Stimulated activated CD4-positive, alpha-beta T cell treated with anti-CD3 and anti-CD28 coated beads, Interleukin-12 subunit alpha, Interleukin-12 subunit beta, amount 100 ng/mL, for 48 hours (primary cell): Measurements from ENCODE around the gene NEURL1B.
"Not testable (repeated sequence)": the region's sequence is repeated elsewhere in the genome, so short reads cannot be mapped to it uniquely, and the experiment has no call there.

ENCODE experiments used
- DNase-seq, 3 donors: peaks; one replicate each; pipeline ENCODE4 v3.0.0-alpha.2; 2020; ENCODE audit warnings: low read depth in 2 of 3, low spot score in 1 of 3

Gene NEURL1B

GRCh38 chr5:172648013-172648381, 6.9 kb downstream of the NEURL1B start:
- no peak for DNase-seq

- no peak for DNase-seq
These were observed 7.7 kb downstream of the NEURL1B start for GRCh38 chr5:172648755-172649154.

GRCh38 chr5:172656496-172656895, 15.4 kb downstream of the NEURL1B start:
- DNase-seq, result not testable (repeated sequence)

GRCh38 chr5:172657524-172658233, 16.6 kb downstream of the NEURL1B start:
- not testable (repeated sequence) for DNase-seq

DNA sequence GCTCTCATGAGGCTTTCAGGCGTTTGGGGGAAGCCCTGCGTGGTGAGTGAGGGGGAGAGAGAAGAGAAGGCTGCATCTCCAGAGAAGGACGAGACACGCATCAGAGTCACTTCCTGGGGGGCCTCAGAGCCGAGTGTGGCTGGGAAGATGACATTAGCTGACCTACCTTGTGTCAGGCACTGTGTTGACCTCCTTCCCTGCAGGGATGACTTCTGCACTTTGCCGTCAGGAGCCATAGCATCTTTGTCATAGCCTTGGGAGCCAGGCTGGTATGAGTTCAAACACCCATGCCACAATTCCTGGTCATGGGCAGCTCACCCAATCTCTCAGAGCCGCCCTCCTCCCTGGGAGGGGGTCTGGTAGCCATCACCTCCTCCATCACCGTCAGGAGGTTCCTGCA, 17.3 kb downstream of the NEURL1B start:
- no peak for DNase-seq

- no peak for DNase-seq
These were observed 18.0 kb downstream of the NEURL1B start for GRCh38 chr5:172658961-172659501.

DNA sequence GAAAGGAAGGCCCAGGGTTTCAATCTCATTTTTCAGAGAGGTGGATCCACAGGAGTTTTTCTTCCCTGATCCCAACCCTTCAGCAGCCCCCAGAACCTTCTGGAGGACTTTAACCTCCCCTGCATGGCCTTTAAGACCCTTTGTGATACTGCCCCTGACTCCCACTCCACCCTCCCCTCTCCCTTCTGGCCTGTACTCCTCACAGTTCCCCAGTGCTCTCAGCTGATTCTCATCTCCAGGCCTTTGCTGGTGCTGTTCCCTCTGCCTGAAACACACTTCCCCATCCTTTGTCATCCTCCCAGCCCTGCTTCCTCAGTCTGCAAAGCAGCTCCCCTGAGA, 18.5 kb downstream of the NEURL1B start:
- DNase-seq, result no peak

GRCh38 chr5:172659909-172660628, 19.0 kb downstream of the NEURL1B start:
- DNase-seq, result no peak

DNA sequence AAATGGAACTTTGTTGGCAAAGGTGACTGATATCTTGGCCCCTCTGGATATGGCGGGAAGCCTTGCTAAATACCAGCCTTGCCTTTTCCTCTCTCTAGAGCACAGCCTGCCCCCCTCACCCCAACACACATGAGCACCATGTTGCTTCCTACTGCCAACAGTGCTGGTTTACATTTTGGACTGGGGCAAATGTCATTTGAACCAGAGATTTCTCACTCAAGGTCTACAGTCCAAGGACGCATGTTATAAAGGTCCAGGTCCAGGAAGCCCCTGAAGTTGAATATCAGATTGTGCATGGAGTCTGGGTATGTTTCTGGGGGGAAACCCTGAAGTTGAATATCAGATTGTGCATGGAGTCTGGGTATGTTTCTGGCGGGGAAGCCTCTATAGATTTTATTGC, 19.9 kb downstream of the NEURL1B start:
- DNase-seq, result no peak

GRCh38 chr5:172661526-172661925, 20.5 kb downstream of the NEURL1B start:
- DNase-seq, result no peak

- no peak for DNase-seq
These were observed 21.5 kb downstream of the NEURL1B start for GRCh38 chr5:172662596-172662995.

DNA sequence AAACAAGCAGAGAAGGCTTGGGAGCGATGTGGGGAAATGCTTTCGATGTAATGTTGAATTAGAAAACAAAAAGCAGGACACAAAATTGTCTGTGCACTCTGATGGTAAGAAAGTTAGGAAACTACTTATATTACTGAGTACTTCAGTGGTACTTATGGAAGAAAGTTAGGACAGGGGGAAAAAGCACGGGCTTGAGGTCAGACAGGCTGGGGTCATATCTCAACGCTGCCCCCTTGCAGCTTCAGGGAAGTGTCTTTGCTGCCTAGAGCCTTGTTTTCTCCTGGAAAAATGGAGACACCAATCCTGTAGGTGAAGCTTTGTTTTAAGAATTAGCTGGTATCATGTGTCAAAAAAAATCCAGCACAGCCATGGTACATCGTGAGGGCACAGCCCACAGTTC, 23.0 kb downstream of the NEURL1B start:
- DNase-seq, result no peak

GRCh38 chr5:172664681-172665541, 23.8 kb downstream of the NEURL1B start:
- no peak for DNase-seq

- DNase-seq, result no peak
These were observed 25.2 kb downstream of the NEURL1B start for GRCh38 chr5:172666251-172666650.

GRCh38 chr5:172667786-172668593, 26.9 kb downstream of the NEURL1B start:
- DNase-seq, result no peak

- DNase-seq, result no peak
These were observed 27.6 kb downstream of the NEURL1B start for GRCh38 chr5:172668594-172669071.

GRCh38 chr5:172669386-172670004, 28.4 kb downstream of the NEURL1B start:
- no peak for DNase-seq

DNA sequence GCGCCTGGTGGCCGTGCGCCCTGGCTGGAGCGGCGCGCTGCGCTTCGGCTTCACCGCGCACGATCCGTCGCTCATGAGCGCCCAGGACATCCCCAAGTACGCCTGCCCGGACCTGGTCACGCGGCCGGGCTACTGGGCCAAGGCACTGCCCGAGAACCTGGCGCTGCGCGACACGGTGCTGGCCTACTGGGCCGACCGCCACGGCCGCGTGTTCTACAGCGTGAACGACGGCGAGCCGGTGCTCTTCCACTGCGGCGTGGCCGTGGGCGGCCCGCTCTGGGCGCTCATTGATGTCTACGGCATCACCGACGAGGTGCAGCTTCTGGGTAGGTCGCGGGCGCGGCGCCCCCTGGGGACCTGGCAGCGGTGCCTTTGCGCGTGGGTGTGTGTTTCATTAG, 28.9 kb downstream of the NEURL1B start:
- DNase-seq, result no peak

- no peak for DNase-seq
These were observed 29.4 kb downstream of the NEURL1B start for GRCh38 chr5:172670444-172670843.

DNA sequence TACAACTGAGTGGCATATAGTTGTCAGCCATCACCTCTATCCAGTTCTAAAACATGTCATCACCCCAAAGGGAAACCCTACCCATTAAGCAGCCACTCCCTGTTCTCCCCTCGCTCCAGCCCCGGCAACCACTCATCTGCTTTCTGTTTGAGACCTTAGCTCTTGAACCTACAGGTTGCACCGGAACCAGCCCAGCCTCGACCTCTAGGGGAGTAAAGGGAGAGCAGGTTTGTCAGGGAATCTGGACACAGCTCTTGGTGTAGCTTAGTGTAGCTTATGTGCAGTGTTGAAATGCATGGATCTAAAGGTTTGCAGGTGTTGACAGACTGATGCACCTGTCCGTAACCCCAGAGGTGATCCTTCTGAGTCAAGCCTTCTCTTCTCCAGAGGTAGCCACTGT, 30.0 kb downstream of the NEURL1B start:
- DNase-seq, result no peak
